SK-N-SH (cell line): ENCODE results near the gene NECTIN1. TPM values are rescaled to one million over a fixed set of nuclear protein-coding genes. Genes with fewer than 3 reads are reported as not detected.

ENCODE experiments used
- CTCF ChIA-PET: fragments of 300-600, 350-600 bp; formaldehyde crosslinking; extraction: SDS; loops from one replicate; lab custom pipeline; 2021; lab: Yijun Ruan, JAX
- POLR2A ChIA-PET: fragments of 350-600 bp; sonication (Branson Sonifier 250); formaldehyde crosslinking; extraction: SDS; loops from one replicate; lab custom pipeline; 2020; ENCODE audit warnings: antibody characterized with exemption, inconsistent platforms; lab: Yijun Ruan, JAX
- DNase-seq: peaks from one replicate; pipeline ENCODE4 v3.0.0; 2012
- H2AFZ ChIP-seq: fragments of 200-600 bp; sonication (generic); 2 replicates; pipeline ENCODE4 v1.8.1; 2016; ENCODE audit warnings: antibody characterized with exemption, mild to moderate bottlenecking, low read depth
- H3F3A ChIP-seq: fragments of 200-600 bp; sonication (generic); replicated peaks from 2 replicates; pipeline ENCODE3; 2016; ENCODE audit warnings: antibody characterized with exemption, mild to moderate bottlenecking; ENCODE audit not compliant: insufficient read depth
- H3K27ac ChIP-seq, 2 experiments: fragments of 200-500 bp in 1 of 2; fragments of 200-600 bp in 1 of 2; sonication (Bioruptor generic) in 1 of 2; sonication (generic), shearing (Covaris generic) in 1 of 2; 2 replicates each; pipeline versions ENCODE4 v1.5.1 to v1.6.1; 2014 to 2016; ENCODE audit warnings: low read depth in 2 of 2, inconsistent platforms in 1 of 2, low read length in 1 of 2, mild to moderate bottlenecking in 1 of 2, mixed read lengths in 1 of 2
- H3K27me3 ChIP-seq: fragments of 200-600 bp; sonication (generic), shearing (Covaris generic); 2 replicates; pipeline ENCODE4 v1.6.1; 2016; ENCODE audit warnings: mixed run types; ENCODE audit not compliant: insufficient read depth
- H3K36me3 ChIP-seq, 2 experiments: fragments of 200-500 bp in 1 of 2; fragments of 200-600 bp in 1 of 2; sonication (Bioruptor generic) in 1 of 2; sonication (generic) in 1 of 2; replicated peaks in 1 of 2; 2 replicates each; pipeline versions ENCODE3 to v1.5.1; 2014 to 2016; ENCODE audit warnings: low read length in 1 of 2, mild to moderate bottlenecking in 1 of 2; ENCODE audit not compliant: insufficient read depth in 2 of 2, control insufficient read depth in 1 of 2
- H3K4me1 ChIP-seq, 2 experiments: fragments of 200-500 bp in 1 of 2; fragments of 200-600 bp in 1 of 2; sonication (Bioruptor generic) in 1 of 2; sonication (generic), shearing (Covaris generic) in 1 of 2; 2 replicates each; pipeline versions ENCODE4 v1.5.1 to v1.6.1; 2014 to 2016; ENCODE audit warnings: low read depth in 1 of 2, low read length in 1 of 2, mixed run types in 1 of 2; ENCODE audit not compliant: insufficient read depth in 2 of 2, control insufficient read depth in 1 of 2
- H3K4me2 ChIP-seq: fragments of 200-600 bp; sonication (generic), shearing (Covaris generic); 2 replicates; pipeline ENCODE4 v1.6.1; 2017; ENCODE audit warnings: mixed run types
- H3K4me3 ChIP-seq, 2 experiments: fragments of 200-500 bp in 1 of 2; fragments of 200-600 bp in 1 of 2; sonication (Bioruptor generic) in 1 of 2; sonication (generic), shearing (Covaris generic) in 1 of 2; 2 replicates each; pipeline versions ENCODE4 v1.5.1 to v1.8.1; 2014 to 2016; ENCODE audit warnings: low read depth in 2 of 2, inconsistent platforms in 1 of 2, low read length in 1 of 2, mild to moderate bottlenecking in 1 of 2, mixed read lengths in 1 of 2, moderate library complexity in 1 of 2
- H3K79me2 ChIP-seq: fragments of 200-600 bp; sonication (generic); 2 replicates; pipeline ENCODE4 v1.8.1; 2017; ENCODE audit warnings: mild to moderate bottlenecking; ENCODE audit not compliant: insufficient read depth
- H3K9ac ChIP-seq: fragments of 200-600 bp; sonication (generic); 2 replicates; pipeline ENCODE4 v1.6.1; 2017; ENCODE audit warnings: mixed run types
- H3K9me2 ChIP-seq: fragments of 200-600 bp; sonication (generic); 2 replicates; pipeline ENCODE4 v1.6.1; 2017; ENCODE audit warnings: mixed run types
- H3K9me3 ChIP-seq: fragments of 200-600 bp; sonication (generic); 2 replicates; pipeline ENCODE4 v1.6.1; 2017; ENCODE audit warnings: mixed run types, mild to moderate bottlenecking, moderate library complexity
- H4K20me1 ChIP-seq: fragments of 200-600 bp; sonication (generic); 2 replicates; pipeline ENCODE4 v1.6.1; 2017; ENCODE audit warnings: mild to moderate bottlenecking, mixed run types; ENCODE audit not compliant: insufficient read depth
- CHD2 ChIP-seq: fragments of 150-350 bp; IDR thresholded peaks from 2 replicates; pipeline ENCODE4 v1.6.1; 2018; ENCODE audit warnings: low read length; ENCODE audit not compliant: partially characterized antibody
- CTCF ChIP-seq: fragments of 200-600 bp; sonication (generic); IDR thresholded peaks from 2 replicates; pipeline ENCODE4 v1.6.1; 2017; ENCODE audit warnings: antibody characterized with exemption, mild to moderate bottlenecking, moderate library complexity
- ELF1 ChIP-seq: IDR thresholded peaks from 2 replicates; pipeline ENCODE4 v1.4.0; 2012
- EP300 ChIP-seq, 2 experiments: IDR thresholded peaks; 2 replicates each; pipeline versions ENCODE4 v1.4.0 to v1.6.1; 2012; ENCODE audit warnings: borderline replicate concordance in 1 of 2, low read depth in 1 of 2, low read length in 1 of 2
- EZH2phosphoT487 ChIP-seq: fragments of 200-600 bp; sonication (generic); IDR thresholded peaks from 2 replicates; pipeline ENCODE4 v1.6.1; 2017; ENCODE audit warnings: low read depth, mixed run types, mild to moderate bottlenecking, antibody characterized with exemption, moderate library complexity, borderline replicate concordance
- FOXJ3 ChIP-seq: sonication (generic); formaldehyde crosslinking; IDR thresholded peaks from 2 replicates; pipeline ENCODE4 v1.5.1; 2020; ENCODE audit warnings: mild to moderate bottlenecking, missing genetic modification reagents
- GABPA ChIP-seq: IDR thresholded peaks from 2 replicates; pipeline ENCODE4 v1.4.0; 2012; ENCODE audit warnings: low read depth, mild to moderate bottlenecking
- GATA2 ChIP-seq: sonication (generic); formaldehyde crosslinking; IDR thresholded peaks from 2 replicates; pipeline ENCODE4 v1.5.0; 2020; ENCODE audit warnings: mild to moderate bottlenecking, missing genetic modification reagents
- JUND ChIP-seq: IDR thresholded peaks from 2 replicates; pipeline ENCODE4 v1.4.0; 2012
- MAX ChIP-seq: IDR thresholded peaks from 2 replicates; pipeline ENCODE4 v1.4.0; 2012; ENCODE audit warnings: low read depth
- MEF2A ChIP-seq: IDR thresholded peaks from 2 replicates; pipeline ENCODE4 v1.4.0; 2012; ENCODE audit warnings: low read depth, borderline replicate concordance
- MXI1 ChIP-seq: IDR thresholded peaks from 2 replicates; pipeline ENCODE4 v1.6.1; 2012; ENCODE audit warnings: mild to moderate bottlenecking, low read depth, low read length, improper control_type of control experiment
- NRF1 ChIP-seq: IDR thresholded peaks from 2 replicates; pipeline ENCODE4 v1.6.1; 2012; ENCODE audit warnings: low read depth, mild to moderate bottlenecking, low read length
- POLR2AphosphoS5 ChIP-seq: IDR thresholded peaks from 2 replicates; pipeline ENCODE4 v1.6.1; 2012; ENCODE audit warnings: low read depth, low read length
- RCOR1 ChIP-seq: fragments of 150-350 bp; IDR thresholded peaks from 2 replicates; pipeline ENCODE4 v1.6.1; 2017; ENCODE audit warnings: antibody characterized with exemption, low read length
- RFX5 ChIP-seq: IDR thresholded peaks from 2 replicates; pipeline ENCODE4 v1.6.1; 2012; ENCODE audit warnings: mild to moderate bottlenecking, improper control_type of control experiment, low read length
- RXRA ChIP-seq: IDR thresholded peaks from 2 replicates; pipeline ENCODE4 v1.4.0; 2012; ENCODE audit warnings: low read depth, mild to moderate bottlenecking, borderline replicate concordance
- SIN3A ChIP-seq: IDR thresholded peaks from 2 replicates; pipeline ENCODE4 v1.6.1; 2012; ENCODE audit warnings: low read depth, mild to moderate bottlenecking, low read length, moderate library complexity, borderline replicate concordance
- USF1 ChIP-seq: IDR thresholded peaks from 2 replicates; pipeline ENCODE4 v1.4.0; 2012; ENCODE audit warnings: low read depth, borderline replicate concordance
- USF2 ChIP-seq: fragments of 150-350 bp; IDR thresholded peaks from 2 replicates; pipeline ENCODE4 v1.6.1; 2017; ENCODE audit warnings: antibody characterized with exemption, low read length, low read depth, borderline replicate concordance
- WGBS: methylation state at CpG from one replicate; pipeline ENCODE4 v1.1.6; 2017; ENCODE audit warnings: low lambda C conversion rate; 5-methylcytosine and 5-hydroxymethylcytosine counted together
- polyA plus RNA-seq, 3 experiments: library from polyadenylated mRNA; depleted of rRNA; stranded (reverse); fragments of >200 nt; gene quantifications; 2 replicates each; pipeline ENCODE4 v1.2.3, GENCODE V29; 2012

Gene NECTIN1
- polyA plus RNA-seq, 1 of the 3 experiments (the other 2 are of a cell fraction), result 9.1 TPM

GRCh38 chr11:119754199-119754598 is 25.2 kb upstream of the NECTIN1 start:
- WGBS, result 53% methylated on average over 4 of the region's 4 CpGs
- TF ChIP-seq USF1, result no peak
- TF ChIP-seq CTCF, result no peak
- TF ChIP-seq POLR2AphosphoS5, result no peak
- no peak for TF ChIP-seq JUND
- no peak for TF ChIP-seq SIN3A
- no peak for TF ChIP-seq GABPA
- no peak for TF ChIP-seq FOXJ3 (CRISPR knock-in tag)
- Histone ChIP-seq H3K36me3 (no peaks in the 10 kb centered on the region), H3K9ac (no peak overlapping the region), H2AFZ (no peak overlapping the region), H3K4me1 (peaks cover 0 to 28% of the 10 kb centered on the region in 2 experiments; a peak in 1 of 4 replicates), H3K9me3 (no peaks in the 10 kb centered on the region), H3K4me3 (no peak overlapping the region), H3F3A (no peaks in the 10 kb centered on the region), H3K79me2 (no peaks in the 10 kb centered on the region), H3K27ac (no peak overlapping the region), H3K27me3 (peaks cover 25% of the 10 kb centered on the region), H4K20me1 (no peaks in the 10 kb centered on the region), H3K9me2 (no peaks in the 10 kb centered on the region), H3K4me2 (no peak overlapping the region)
- POLR2A ChIA-PET, result no interaction called here
- CTCF ChIA-PET, result interaction anchor here (1.3 to 1.4 kb wide), 3 partner anchors 11 to 398 kb away, joined by 3 to 4 read pairs (median 4); no protein-coding TSS in a partner anchor
- DNase-seq, result no peak

- ChIA-PET CTCF (interaction anchor here (1.0 to 2.6 kb wide), 3 partner anchors 10 to 23 kb away, joined by 3 to 8 read pairs (median 3); no protein-coding TSS in a partner anchor), POLR2A (interaction anchor here (1.1 kb wide), 1 partner anchor 24 kb away, joined by 3 read pairs; the partner anchor contains the start of gene NECTIN1)
- H3K36me3 ChIP-seq, result no peaks in the 10 kb centered on the region
- H3K27me3 ChIP-seq, result peaks cover 25% of the 10 kb centered on the region
- no peak overlapping the region for H3K27ac ChIP-seq
- no peaks in the 10 kb centered on the region for H3F3A ChIP-seq
- no peak for DNase-seq
- H3K79me2 ChIP-seq, result no peaks in the 10 kb centered on the region
- H3K9me2 ChIP-seq, result no peaks in the 10 kb centered on the region
- H4K20me1 ChIP-seq, result no peaks in the 10 kb centered on the region
- 0% methylated on average over 1 of the region's 3 CpGs for WGBS
- no peak overlapping the region for H3K9ac ChIP-seq
- H3K4me1 ChIP-seq, result peaks cover 0 to 28% of the 10 kb centered on the region in 2 experiments; a peak in 1 of 4 replicates
- no peaks in the 10 kb centered on the region for H3K9me3 ChIP-seq
- H3K4me3 ChIP-seq, result no peak overlapping the region
- no peak overlapping the region for H2AFZ ChIP-seq
- no peak overlapping the region for H3K4me2 ChIP-seq
- no peak for TF ChIP-seq JUND
- TF ChIP-seq MXI1, result no peak
- TF ChIP-seq RXRA, result no peak
- no peak for TF ChIP-seq ELF1
- no peak for TF ChIP-seq MEF2A
- no peak for TF ChIP-seq EP300 (IDR thresholded peaks at IDR 0.05; ENCODE audit: borderline replicate concordance in 1 of 2, low read depth in 1 of 2, low read length in 1 of 2)
- no peak for TF ChIP-seq RFX5
- no peak for TF ChIP-seq NRF1
- TF ChIP-seq MAX, result no peak
- TF ChIP-seq GATA2 (CRISPR knock-in tag), result no peak
- TF ChIP-seq CHD2, result no peak
- no peak for TF ChIP-seq CTCF
- no peak for TF ChIP-seq EZH2phosphoT487
- TF ChIP-seq RCOR1, result no peak
- no peak for TF ChIP-seq USF2
Observed at GRCh38 chr11:119752946-119753345, 23.9 kb upstream of the NECTIN1 start.
